Adipocyte (in vitro differentiated cells): Measurements from ENCODE around the gene PSMA6.
A peak's percentile ranks its signal among the peaks of the same experiment; 100 is the strongest.

Experiments used
- DNase-seq: peaks from one replicate; pipeline ENCODE4 v3.0.0-alpha.2; 2015; ENCODE audit warnings: low read depth
- H3K27me3 ChIP-seq: replicated peaks from 2 replicates; pipeline ENCODE4 v1.7.0; 2013; ENCODE audit warnings: mild to moderate bottlenecking, low read length, moderate library complexity; ENCODE audit not compliant: control insufficient read depth, insufficient read depth
- H3K36me3 ChIP-seq: 2 replicates; pipeline ENCODE4 v1.7.0; 2013; ENCODE audit warnings: low read length, mild to moderate bottlenecking, moderate library complexity; ENCODE audit not compliant: control insufficient read depth, insufficient read depth, severe bottlenecking
- H3K4me1 ChIP-seq: 2 replicates; pipeline ENCODE4 v1.7.0; 2013; ENCODE audit warnings: mild to moderate bottlenecking, low read length, moderate library complexity; ENCODE audit not compliant: control insufficient read depth, insufficient read depth
- H3K4me3 ChIP-seq: 2 replicates; pipeline ENCODE4 v1.7.0; 2013; ENCODE audit warnings: mild to moderate bottlenecking, low read length, moderate library complexity
- H3K9ac ChIP-seq: 2 replicates; pipeline ENCODE4 v1.7.0; 2013; ENCODE audit warnings: mild to moderate bottlenecking, low read length, moderate library complexity
- H3K9me3 ChIP-seq: 2 replicates; pipeline ENCODE4 v1.7.0; 2013; ENCODE audit warnings: mild to moderate bottlenecking, low read length, moderate library complexity; ENCODE audit not compliant: control insufficient read depth

Gene PSMA6

DNA sequence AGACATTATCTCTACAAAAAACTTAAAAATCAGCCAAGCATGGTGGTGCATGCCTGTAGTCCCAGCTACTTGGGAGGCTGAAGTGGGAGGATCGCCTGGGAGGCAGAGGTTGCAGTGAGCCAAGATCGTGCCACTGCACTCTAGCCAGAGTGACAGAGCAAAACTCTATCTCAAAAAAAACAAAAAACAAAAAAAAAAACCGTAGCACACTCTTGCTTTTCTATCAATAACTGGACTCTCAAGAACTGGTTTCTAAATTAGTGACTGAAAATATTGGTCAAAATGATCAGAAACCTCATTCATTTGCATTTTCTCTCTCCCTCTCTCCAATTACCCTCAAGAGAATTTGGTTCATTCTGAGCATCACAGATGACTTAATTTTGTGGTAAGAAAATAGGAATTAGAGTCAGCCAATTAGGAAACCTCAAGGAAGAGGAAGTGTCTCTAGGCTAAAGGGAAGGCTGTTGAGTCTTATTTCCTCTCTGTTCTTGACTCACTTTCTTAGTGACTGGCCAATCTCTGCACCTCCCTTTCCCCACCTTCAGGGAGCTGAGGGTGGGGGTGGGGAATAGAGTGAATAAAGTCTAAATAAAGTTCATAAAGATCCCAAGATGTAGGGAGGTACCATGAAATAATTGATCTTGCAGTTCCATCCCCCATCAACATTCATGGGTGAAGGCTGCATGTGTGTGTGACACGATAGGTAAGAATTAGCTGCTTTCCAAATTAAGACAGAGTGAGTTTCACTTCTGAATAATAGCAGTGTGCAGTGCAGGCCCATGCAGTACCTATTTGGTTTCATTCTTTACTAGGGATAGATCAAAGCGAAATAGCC lies 6.8 kb upstream of the PSMA6 start:
- Histone ChIP-seq H3K36me3 (no peaks in the 10 kb centered on the region), H3K27me3 (no peaks in the 10 kb centered on the region), H3K9me3 (no peaks in the 10 kb centered on the region), H3K4me1 (peaks cover 18% of the 10 kb centered on the region), H3K4me3 (no peak overlapping the region), H3K9ac (no peak overlapping the region)
- DNase-seq, result no peak

DNA sequence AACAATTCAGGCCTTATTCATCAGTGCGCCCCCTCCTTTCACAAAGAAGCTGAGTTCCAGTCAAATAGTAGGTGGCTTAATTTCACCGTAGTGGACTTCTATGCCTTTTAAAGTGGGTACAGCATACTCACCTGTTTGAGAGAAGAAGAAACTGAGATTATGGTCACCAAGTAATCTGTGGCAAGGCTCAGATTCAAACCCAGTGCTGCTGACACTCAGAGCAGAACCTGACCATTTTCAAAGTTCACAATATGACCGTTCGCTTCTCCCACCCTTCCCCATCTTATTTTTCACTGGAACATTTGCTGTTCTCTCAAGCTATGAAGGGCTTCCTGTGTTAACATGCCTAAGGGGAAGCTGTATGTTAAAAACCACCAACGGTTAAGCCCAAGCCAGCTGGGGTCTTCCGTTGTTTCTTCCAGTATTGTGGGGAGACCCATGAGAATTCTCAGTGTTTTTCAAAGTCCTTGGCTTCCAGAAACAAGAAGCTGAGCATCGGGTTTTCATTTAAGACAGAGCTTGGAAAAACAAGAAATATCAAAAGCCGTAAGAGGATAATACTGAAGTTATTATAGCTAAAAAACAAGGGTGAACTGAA lies 6.1 kb upstream of the PSMA6 start:
- no peak for DNase-seq
- Histone ChIP-seq H3K27me3 (no peaks in the 10 kb centered on the region), H3K36me3 (no peaks in the 10 kb centered on the region), H3K9me3 (no peaks in the 10 kb centered on the region), H3K4me1 (peaks cover 18% of the 10 kb centered on the region), H3K4me3 (no peak overlapping the region), H3K9ac (no peak overlapping the region)

DNA sequence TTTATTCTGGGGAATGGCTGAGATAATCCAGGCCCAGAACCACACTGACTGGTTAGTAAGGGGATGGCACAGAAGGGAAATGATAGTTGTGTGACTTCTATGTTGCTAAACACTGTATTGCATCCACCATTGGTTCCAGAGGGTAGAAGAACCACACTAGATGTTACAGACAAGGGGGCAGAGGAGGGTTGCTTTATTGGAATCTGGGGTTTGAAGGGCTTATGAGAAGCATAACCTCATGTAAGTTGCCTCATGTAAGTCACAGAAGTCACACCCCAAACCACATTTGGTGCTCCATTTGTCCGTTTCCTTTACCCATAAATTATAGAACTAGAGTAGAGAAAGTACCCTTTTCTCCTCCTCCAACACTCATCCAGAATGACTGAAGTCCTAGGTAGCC lies 5.5 kb upstream of the PSMA6 start:
- DNase-seq, result no peak
- no peak overlapping the region for H3K9ac ChIP-seq
- no peak overlapping the region for H3K4me3 ChIP-seq
- H3K4me1 ChIP-seq, result peaks cover 18% of the 10 kb centered on the region
- H3K27me3 ChIP-seq, result no peaks in the 10 kb centered on the region
- no peaks in the 10 kb centered on the region for H3K9me3 ChIP-seq
- no peaks in the 10 kb centered on the region for H3K36me3 ChIP-seq

DNA sequence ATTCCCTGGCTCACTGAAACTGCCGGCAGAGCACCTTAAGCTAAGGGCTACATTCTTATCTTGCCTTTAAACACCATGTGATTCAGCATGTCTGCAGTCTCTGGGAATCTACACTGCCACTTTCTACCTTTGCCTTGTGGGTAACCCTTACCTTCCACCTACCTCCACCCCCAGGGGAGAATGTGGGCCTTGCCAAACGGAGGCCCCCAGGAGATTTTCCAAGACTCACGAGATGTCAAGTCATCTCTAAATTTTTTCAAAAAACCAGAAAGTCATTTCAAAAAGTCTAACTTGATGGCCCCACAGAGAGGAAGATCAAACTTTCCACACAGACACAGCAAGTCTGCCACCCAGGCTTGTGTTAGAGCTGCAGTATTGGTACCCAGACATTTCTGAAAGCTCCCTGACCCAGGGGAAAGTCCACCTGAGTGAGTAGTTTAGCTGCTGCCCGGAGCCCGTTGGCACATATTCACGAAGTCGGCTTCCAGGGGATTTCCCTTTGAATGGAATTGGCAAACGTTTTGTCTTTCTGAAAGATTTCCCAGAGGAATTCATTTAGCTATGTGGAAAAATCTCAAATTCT lies 4.7 kb upstream of the PSMA6 start:
- H3K9me3 ChIP-seq, result no peaks in the 10 kb centered on the region
- no peak for DNase-seq
- peaks cover 18% of the 10 kb centered on the region for H3K4me1 ChIP-seq

DNA sequence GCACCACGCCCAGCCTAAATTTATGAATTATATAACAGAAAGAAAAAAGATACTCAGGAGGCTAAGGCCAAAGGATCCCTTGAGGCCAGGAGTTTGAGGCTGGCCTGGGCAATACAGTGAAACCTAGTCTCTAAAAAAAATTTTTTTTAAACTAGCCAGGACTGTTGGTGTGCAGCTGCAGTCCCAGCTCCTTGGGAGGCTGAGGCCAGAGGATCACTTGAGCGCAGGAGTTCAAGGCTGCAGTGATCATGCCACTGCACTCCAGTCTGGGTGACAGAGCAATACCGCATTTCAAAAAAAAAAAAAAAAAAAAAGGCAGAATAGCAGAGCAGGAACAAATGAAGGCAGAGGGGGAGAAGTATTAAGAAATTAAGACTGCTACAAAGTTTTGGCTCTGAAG lies 2.6 kb upstream of the PSMA6 start:
- Histone ChIP-seq H3K4me3 (no peak overlapping the region), H3K4me1 (peaks cover 24% of the 10 kb centered on the region), H3K9ac (no peak overlapping the region), H3K27me3 (no peaks in the 10 kb centered on the region), H3K36me3 (peaks cover 5% of the 10 kb centered on the region), H3K9me3 (no peaks in the 10 kb centered on the region)
- DNase-seq, result no peak

More for the DNA sequence above, 4.7 kb upstream of the PSMA6 start:
- Histone ChIP-seq H3K36me3 (no peaks in the 10 kb centered on the region), H3K4me3 (no peak overlapping the region), H3K9ac (no peak overlapping the region), H3K27me3 (no peaks in the 10 kb centered on the region)

DNA sequence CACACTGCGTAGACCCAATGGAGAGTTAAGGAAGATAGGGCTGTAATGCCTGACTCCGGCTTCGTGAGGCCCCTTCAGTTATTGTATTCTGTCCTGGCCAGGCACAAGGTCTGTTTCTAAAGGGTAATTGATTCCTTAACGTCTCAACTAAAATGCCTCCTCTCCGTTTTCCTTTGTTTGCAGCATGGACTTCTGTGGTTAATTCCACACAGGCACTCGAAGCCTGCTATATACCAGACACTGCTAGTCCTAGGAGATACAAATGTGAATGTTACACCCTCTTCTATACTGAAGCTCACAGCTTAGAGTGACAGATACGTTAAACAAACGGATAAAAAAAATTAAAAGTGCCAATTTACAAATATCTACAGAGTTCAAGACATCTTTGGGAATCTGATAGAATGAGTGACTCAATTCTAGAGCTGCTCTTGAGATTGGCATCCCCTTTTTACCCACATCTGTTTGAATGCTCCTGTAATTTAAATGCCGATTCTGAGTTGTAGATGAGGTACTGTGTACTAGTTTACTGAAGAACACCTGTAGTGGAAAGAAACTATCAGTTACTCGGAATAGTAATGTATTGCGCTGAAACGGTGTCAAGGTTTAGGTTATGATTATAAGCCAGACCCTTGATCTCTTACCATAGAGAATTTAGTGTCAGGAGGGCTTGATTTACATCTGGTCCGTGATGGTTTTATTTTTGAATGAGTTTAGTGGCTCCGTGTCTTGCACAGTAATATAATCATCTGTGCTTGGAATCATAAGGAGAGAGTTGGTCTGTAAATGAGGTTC lies 784 bp downstream of the PSMA6 start:
- H3K4me1 ChIP-seq, result peaks cover 45% of the 10 kb centered on the region

DNA sequence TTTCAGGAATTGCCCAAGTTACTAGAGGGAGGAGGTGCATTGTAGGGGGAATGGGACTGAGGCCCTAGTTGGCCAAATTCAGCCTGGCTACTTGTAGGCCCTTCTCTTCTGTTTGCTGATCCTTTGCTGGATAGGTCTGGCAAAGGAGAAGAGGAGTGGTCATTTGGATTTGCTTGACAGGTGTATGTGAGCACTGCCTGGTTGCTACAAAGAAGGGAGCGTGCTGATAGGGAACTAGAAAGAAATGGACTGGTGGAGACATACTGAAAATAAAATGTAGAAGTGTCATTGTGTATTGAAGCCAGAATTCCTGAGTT lies 3.6 kb downstream of the PSMA6 start:
- no peaks in the 10 kb centered on the region for H3K27me3 ChIP-seq
- H3K4me3 ChIP-seq, result peak overlapping the region; percentile 20
- no peaks in the 10 kb centered on the region for H3K9me3 ChIP-seq
- H3K9ac ChIP-seq, result peak overlapping the region; percentile 71
- H3K36me3 ChIP-seq, result peaks cover 6% of the 10 kb centered on the region
- peaks cover 63% of the 10 kb centered on the region for H3K4me1 ChIP-seq
- DNase-seq, result no peak

More for the DNA sequence above, 784 bp downstream of the PSMA6 start:
- peak overlapping the region; percentile 99 for H3K9ac ChIP-seq
- no peaks in the 10 kb centered on the region for H3K9me3 ChIP-seq
- H3K4me3 ChIP-seq, result peak overlapping the region; percentile 99
- H3K36me3 ChIP-seq, result peaks cover 6% of the 10 kb centered on the region
- H3K27me3 ChIP-seq, result no peaks in the 10 kb centered on the region
- DNase-seq, result no peak

DNA sequence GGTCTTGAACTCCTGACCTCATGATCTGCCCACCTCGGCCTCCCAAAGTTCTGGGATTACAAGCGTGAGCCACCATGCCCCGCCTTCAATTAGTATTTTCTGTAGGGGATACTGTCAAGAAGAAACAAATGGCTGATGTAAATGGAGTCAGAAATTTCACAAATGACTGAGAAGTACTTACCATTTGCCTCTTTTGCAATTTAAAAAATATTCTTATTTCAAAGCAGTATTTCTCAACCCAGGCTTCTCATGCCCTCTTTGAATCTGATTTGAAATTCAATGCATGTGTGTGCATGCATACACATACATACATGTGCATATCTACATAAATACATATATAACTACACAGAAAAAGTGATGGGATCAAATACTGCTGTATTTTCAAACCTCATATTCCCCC lies 4.4 kb downstream of the PSMA6 start:
- Histone ChIP-seq H3K4me1 (peaks cover 67% of the 10 kb centered on the region), H3K27me3 (no peaks in the 10 kb centered on the region), H3K36me3 (peaks cover 6% of the 10 kb centered on the region), H3K4me3 (peak overlapping the region; percentile 20), H3K9me3 (no peaks in the 10 kb centered on the region), H3K9ac (peak overlapping the region; percentile 71)
- peak; percentile 76 for DNase-seq

DNA sequence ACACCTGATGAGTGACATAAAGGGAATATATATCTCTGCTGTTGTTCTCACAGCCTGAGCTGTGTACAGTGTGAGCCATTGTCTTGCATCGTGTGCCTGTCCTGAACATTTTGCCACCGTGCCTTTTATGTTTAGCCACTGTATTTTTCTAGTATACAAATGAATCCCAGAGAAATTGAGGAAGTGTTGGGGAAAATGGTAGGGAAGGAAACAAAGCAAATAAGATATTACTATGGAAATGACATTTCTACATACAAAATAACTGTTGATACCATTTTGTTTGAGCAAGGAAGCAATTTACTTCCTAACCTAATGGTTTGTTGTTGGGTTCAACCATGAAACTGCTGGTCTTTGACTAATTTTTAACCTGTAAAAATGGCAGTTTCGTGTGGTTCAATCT lies 5.5 kb downstream of the PSMA6 start:
- DNase-seq, result no peak
- H3K27me3 ChIP-seq, result no peaks in the 10 kb centered on the region
- H3K36me3 ChIP-seq, result peaks cover 6% of the 10 kb centered on the region
- H3K9me3 ChIP-seq, result no peaks in the 10 kb centered on the region
- peak overlapping the region; percentile 71 for H3K9ac ChIP-seq
- H3K4me1 ChIP-seq, result peaks cover 70% of the 10 kb centered on the region
- H3K4me3 ChIP-seq, result peak overlapping the region; percentile 8

DNA sequence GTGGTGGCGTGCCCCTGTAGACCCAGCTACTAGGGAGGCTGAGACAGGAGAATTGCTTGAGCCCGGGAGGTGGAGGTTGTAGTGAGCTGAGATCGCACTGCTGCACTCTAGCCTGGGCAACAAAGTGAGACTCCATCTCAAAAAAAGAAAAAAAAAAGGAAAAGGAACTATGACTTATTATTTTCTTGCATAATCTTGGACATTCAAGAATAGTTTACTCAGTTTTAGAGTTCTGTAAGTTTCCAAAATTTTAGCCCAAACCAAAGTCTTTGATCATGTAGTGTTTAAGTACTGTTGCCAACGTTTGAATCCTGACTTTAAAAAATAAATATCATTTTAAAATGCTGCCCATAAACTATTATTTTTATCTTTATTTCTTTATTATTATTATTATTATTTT lies 6.2 kb downstream of the PSMA6 start:
- peaks cover 70% of the 10 kb centered on the region for H3K4me1 ChIP-seq
- peaks cover 6% of the 10 kb centered on the region for H3K36me3 ChIP-seq
- no peak overlapping the region for H3K4me3 ChIP-seq
- H3K27me3 ChIP-seq, result no peaks in the 10 kb centered on the region
- no peak overlapping the region for H3K9ac ChIP-seq
- H3K9me3 ChIP-seq, result no peaks in the 10 kb centered on the region
- no peak for DNase-seq

DNA sequence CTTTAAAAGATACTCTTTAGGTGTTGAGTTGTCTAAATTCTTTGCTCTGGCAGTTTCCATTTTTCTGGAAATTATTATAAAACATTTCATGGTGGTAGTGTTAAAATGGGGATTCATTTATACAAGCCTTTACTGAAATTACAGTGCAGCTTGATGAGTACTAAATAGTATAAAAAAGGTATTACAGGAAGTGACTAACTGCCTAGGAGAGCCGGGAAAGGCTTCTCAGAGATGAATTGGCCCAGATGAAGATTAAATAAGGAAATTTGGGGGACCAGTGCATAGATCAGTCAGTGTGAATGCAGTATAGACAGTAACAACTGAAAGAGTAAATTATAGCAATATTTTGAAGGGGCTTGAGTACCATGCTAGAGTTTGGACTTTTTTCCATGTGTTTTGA lies 7.5 kb downstream of the PSMA6 start:
- DNase-seq, result no peak
- H3K9ac ChIP-seq, result no peak overlapping the region
- no peaks in the 10 kb centered on the region for H3K36me3 ChIP-seq
- no peaks in the 10 kb centered on the region for H3K27me3 ChIP-seq
- H3K9me3 ChIP-seq, result no peaks in the 10 kb centered on the region
- no peak overlapping the region for H3K4me3 ChIP-seq
- peaks cover 62% of the 10 kb centered on the region for H3K4me1 ChIP-seq
